ENCODE results near the gene C16orf95. TPM values are rescaled to one million over a fixed set of nuclear protein-coding genes. Genes with fewer than 3 reads are reported as not detected.

Gene C16orf95
- total RNA-seq, 1 donor from 2014 or later = 5.0 TPM

GRCh38 chr16:87295661-87296531, 21.3 kb downstream of the C16orf95 start:
- no peak for TF ChIP-seq CTCF (IDR thresholded peaks at IDR 0.05)
- H3K4me1 Mint-ChIP-seq (ENCODE audit: unreplicated experiment) = peaks cover 3% of the 10 kb centered on the region
- peaks cover 9% of the 10 kb centered on the region for H3K9me3 Mint-ChIP-seq (ENCODE audit: unreplicated experiment)

GRCh38 chr16:87295259-87295658, 21.9 kb downstream of the C16orf95 start:
- Mint-ChIP-seq H3K9me3 (ENCODE audit: unreplicated experiment) (peaks cover 9% of the 10 kb centered on the region), H3K27ac (ENCODE audit: unreplicated experiment) (no peak overlapping the region), H3K36me3 (ENCODE audit: unreplicated experiment) (peaks cover 6% of the 10 kb centered on the region), H3K4me1 (ENCODE audit: unreplicated experiment) (peaks cover 3% of the 10 kb centered on the region), H3K27me3 (ENCODE audit: unreplicated experiment) (no peaks in the 10 kb centered on the region), H3K4me3 (ENCODE audit: unreplicated experiment) (no peak overlapping the region)
- no peak for DNase-seq (ENCODE audit: extremely low spot score, unreplicated experiment)
- TF ChIP-seq CTCF (IDR thresholded peaks at IDR 0.05) = no peak

More at GRCh38 chr16:87295661-87296531, 21.3 kb downstream of the C16orf95 start:
- Mint-ChIP-seq H3K4me3 (ENCODE audit: unreplicated experiment) (no peak overlapping the region), H3K27me3 (ENCODE audit: unreplicated experiment) (no peaks in the 10 kb centered on the region), H3K27ac (ENCODE audit: unreplicated experiment) (no peak overlapping the region), H3K36me3 (ENCODE audit: unreplicated experiment) (peaks cover 6% of the 10 kb centered on the region)
- DNase-seq (ENCODE audit: extremely low spot score, unreplicated experiment) = no peak

GRCh38 chr16:87293990-87294389, 23.2 kb downstream of the C16orf95 start:
- no peak for TF ChIP-seq CTCF (IDR thresholded peaks at IDR 0.05)

GRCh38 chr16:87291944-87292343, 25.2 kb downstream of the C16orf95 start:
- no peaks in the 10 kb centered on the region for H3K27me3 Mint-ChIP-seq (ENCODE audit: unreplicated experiment)
- no peak overlapping the region for H3K27ac Mint-ChIP-seq (ENCODE audit: unreplicated experiment)
- peaks cover 4% of the 10 kb centered on the region for H3K4me1 Mint-ChIP-seq (ENCODE audit: unreplicated experiment)
- DNase-seq (ENCODE audit: extremely low spot score, unreplicated experiment) = no peak
- H3K36me3 Mint-ChIP-seq (ENCODE audit: unreplicated experiment) = peaks cover 9% of the 10 kb centered on the region
- H3K9me3 Mint-ChIP-seq (ENCODE audit: unreplicated experiment) = peaks cover 20% of the 10 kb centered on the region
- no peak overlapping the region for H3K4me3 Mint-ChIP-seq (ENCODE audit: unreplicated experiment)
- TF ChIP-seq CTCF (IDR thresholded peaks at IDR 0.05) = no peak

More at GRCh38 chr16:87293990-87294389, 23.2 kb downstream of the C16orf95 start:
- peaks cover 4% of the 10 kb centered on the region for H3K4me1 Mint-ChIP-seq (ENCODE audit: unreplicated experiment)
- peaks cover 6% of the 10 kb centered on the region for H3K36me3 Mint-ChIP-seq (ENCODE audit: unreplicated experiment)
- H3K27me3 Mint-ChIP-seq (ENCODE audit: unreplicated experiment) = no peaks in the 10 kb centered on the region
- H3K4me3 Mint-ChIP-seq (ENCODE audit: unreplicated experiment) = no peak overlapping the region
- H3K27ac Mint-ChIP-seq (ENCODE audit: unreplicated experiment) = no peak overlapping the region
- peaks cover 9% of the 10 kb centered on the region for H3K9me3 Mint-ChIP-seq (ENCODE audit: unreplicated experiment)
- DNase-seq (ENCODE audit: extremely low spot score, unreplicated experiment) = no peak

- no peak for DNase-seq (ENCODE audit: extremely low spot score, unreplicated experiment)
- peaks cover 4% of the 10 kb centered on the region for H3K4me1 Mint-ChIP-seq (ENCODE audit: unreplicated experiment)
Observed at GRCh38 chr16:87288753-87289362, 28.3 kb downstream of the C16orf95 start.

More at GRCh38 chr16:87288753-87289362, 28.3 kb downstream of the C16orf95 start:
- no peaks in the 10 kb centered on the region for H3K27me3 Mint-ChIP-seq (ENCODE audit: unreplicated experiment)
- H3K4me3 Mint-ChIP-seq (ENCODE audit: unreplicated experiment) = no peak overlapping the region
- H3K36me3 Mint-ChIP-seq (ENCODE audit: unreplicated experiment) = peaks cover 14% of the 10 kb centered on the region
- H3K9me3 Mint-ChIP-seq (ENCODE audit: unreplicated experiment) = peaks cover 26% of the 10 kb centered on the region
- no peak overlapping the region for H3K27ac Mint-ChIP-seq (ENCODE audit: unreplicated experiment)
- no peak for TF ChIP-seq CTCF (IDR thresholded peaks at IDR 0.05)

All from osteocyte (in vitro differentiated cells).